Measurements from ENCODE around the gene JTB. TPM values are rescaled to one million over a fixed set of nuclear protein-coding genes. Genes with fewer than 3 reads are reported as not detected.

The JTB gene
- total RNA-seq, 4 donors from 2014 or later = 145 to 213 (median 182) TPM

DNA sequence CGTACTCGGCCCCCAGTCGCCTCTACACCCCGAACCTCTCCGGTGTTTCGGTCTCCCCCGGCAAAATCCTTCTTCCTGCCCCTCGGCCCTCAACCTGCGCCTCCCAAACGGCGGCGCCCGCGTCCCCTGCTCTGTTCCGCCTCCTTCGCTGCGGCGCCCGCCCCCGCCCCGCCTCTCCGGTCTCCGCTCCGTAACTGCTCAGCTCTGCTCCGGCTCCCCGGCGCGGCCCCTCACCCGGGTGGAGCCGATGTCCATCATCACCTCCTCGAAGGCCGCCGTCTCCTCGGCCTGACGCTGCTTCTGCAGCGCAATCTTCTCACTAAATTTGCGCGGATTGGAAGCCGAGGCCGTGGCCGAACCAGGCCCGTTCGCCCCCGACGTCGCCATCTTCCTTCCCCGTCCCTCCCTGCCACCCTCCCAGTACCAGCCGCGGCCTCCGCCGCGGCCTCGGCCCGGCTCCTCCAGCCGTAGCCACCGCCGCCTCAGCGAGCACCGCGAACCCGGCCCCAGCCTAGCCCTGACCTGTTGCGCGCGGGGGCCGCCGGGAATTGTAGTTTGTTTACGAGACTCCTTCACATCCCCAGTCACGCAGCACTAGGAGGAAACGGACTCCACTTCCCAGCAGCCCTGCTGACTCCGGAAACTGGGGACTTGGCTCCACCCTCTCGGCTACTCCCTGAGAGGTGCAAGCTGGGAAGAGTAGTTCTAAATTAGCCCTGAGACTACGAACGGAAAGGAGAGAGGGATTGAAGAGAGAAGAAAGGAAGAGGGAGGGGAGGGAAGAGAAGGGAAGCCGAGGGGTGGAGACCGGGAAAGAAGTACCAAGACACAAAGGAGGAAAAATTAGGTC is 19.1 kb downstream of the JTB start, which contains the start of gene CRTC2:
CRTC2 (minus strand) TSS at position 502 of the 850 bp plus-strand sequence; CDS start at position 387, 115 bp downstream.
- 1% methylated on average over 28 of the region's 75 CpGs for WGBS
- H3K4me1 ChIP-seq = peaks cover 68% of the 10 kb centered on the region

GRCh38 chr1:153957744-153958110 is 19.7 kb downstream of the JTB start:
- peak overlapping the region; percentile 96 for H3K4me3 ChIP-seq
- WGBS = 0% methylated on average over 13 of the region's 13 CpGs
- H3K9me3 ChIP-seq = no peaks in the 10 kb centered on the region
- no peak for DNase-seq (ENCODE audit: low spot score in 2 of 2)
- H3K4me1 ChIP-seq = peaks cover 64% of the 10 kb centered on the region
- H3K27ac ChIP-seq = peak overlapping the region; percentile 92
- TF ChIP-seq POLR2AphosphoS5 (IDR thresholded peaks at IDR 0.05) (no peak), CTCF (IDR thresholded peaks at IDR 0.05) (no peak), EP300 (IDR thresholded peaks at IDR 0.05) (no peak), POLR2A (IDR thresholded peaks at IDR 0.05) (no peak)
- H3K36me3 ChIP-seq = peaks cover 38% of the 10 kb centered on the region
- H3K27me3 ChIP-seq = no peaks in the 10 kb centered on the region

More for the DNA sequence above, 19.1 kb downstream of the JTB start, which contains the start of gene CRTC2:
- H3K9me3 ChIP-seq = no peaks in the 10 kb centered on the region
- H3K36me3 ChIP-seq = peaks cover 31% of the 10 kb centered on the region
- peak within 1 kb of the TSS; percentile 92 for H3K27ac ChIP-seq
- peak; percentile 99 to 100 for DNase-seq (ENCODE audit: low spot score in 2 of 2)
- H3K4me3 ChIP-seq = peak within 1 kb of the TSS; percentile 96
- no peaks in the 10 kb centered on the region for H3K27me3 ChIP-seq
- no peak for TF ChIP-seq EP300 (IDR thresholded peaks at IDR 0.05)
- TF ChIP-seq POLR2AphosphoS5 (IDR thresholded peaks at IDR 0.05) = peak in 2 of 3 donors; percentile 42 to 46
- no peak for TF ChIP-seq CTCF (IDR thresholded peaks at IDR 0.05)
- peak in 1 of 2 donors; percentile 70 for TF ChIP-seq POLR2A (IDR thresholded peaks at IDR 0.05)

DNA sequence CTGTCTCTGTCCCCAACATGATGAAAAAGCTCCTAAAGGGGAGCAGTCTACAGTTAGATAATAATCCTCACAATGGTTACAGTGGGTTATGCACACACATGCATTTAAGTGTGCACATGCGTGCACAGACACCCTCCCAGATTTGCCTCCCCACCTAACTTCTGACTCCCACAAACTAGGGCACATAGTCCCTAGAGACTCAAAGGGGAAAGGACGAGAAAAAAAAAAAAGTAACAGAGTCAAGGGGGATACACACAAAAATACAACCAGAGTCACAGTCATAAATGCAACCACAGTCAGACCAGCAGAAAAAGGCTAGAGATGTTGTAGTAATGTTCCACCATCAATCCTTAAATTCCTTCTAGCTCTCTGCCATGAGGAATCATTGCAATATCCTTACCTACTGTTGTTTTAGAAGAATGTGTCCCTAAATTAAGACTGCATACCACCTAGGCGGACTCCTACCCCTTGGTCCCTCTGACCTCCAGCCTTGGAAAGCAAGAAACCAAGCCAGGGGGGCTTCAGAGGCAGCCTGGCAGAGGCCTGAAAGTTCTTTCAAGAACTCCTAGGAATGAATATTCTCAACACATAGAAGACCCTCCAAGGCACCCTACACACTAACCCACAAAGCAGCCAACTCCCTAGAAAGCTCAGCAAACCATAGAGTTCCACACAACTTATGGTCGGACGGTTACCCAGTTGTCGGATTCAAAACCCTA is 20.3 kb downstream of the JTB start:
- Histone ChIP-seq H3K4me3 (peak overlapping the region; percentile 96), H3K9me3 (no peaks in the 10 kb centered on the region), H3K36me3 (peaks cover 43% of the 10 kb centered on the region), H3K27ac (peak overlapping the region; percentile 92), H3K27me3 (no peaks in the 10 kb centered on the region), H3K4me1 (peaks cover 59% of the 10 kb centered on the region)
- DNase-seq (ENCODE audit: low spot score in 2 of 2) = peak in 1 of 2 donors; percentile 55
- WGBS = 32% methylated on average over 6 of the region's 6 CpGs
- TF ChIP-seq EP300 (IDR thresholded peaks at IDR 0.05) = no peak

GRCh38 chr1:153954826-153955225 is 22.6 kb downstream of the JTB start:
- H3K27me3 ChIP-seq = no peaks in the 10 kb centered on the region
- peaks cover 38% of the 10 kb centered on the region for H3K4me1 ChIP-seq
- no peak overlapping the region for H3K4me3 ChIP-seq
- peak in 1 of 2 donors; percentile 54 for DNase-seq (ENCODE audit: low spot score in 2 of 2)
- WGBS = 91% methylated on average over 9 of the region's 10 CpGs
- peaks cover 54% of the 10 kb centered on the region for H3K36me3 ChIP-seq
- H3K27ac ChIP-seq = no peak overlapping the region
- no peaks in the 10 kb centered on the region for H3K9me3 ChIP-seq
- TF ChIP-seq EP300 (IDR thresholded peaks at IDR 0.05) (no peak), POLR2AphosphoS5 (IDR thresholded peaks at IDR 0.05) (no peak), CTCF (IDR thresholded peaks at IDR 0.05) (no peak), POLR2A (IDR thresholded peaks at IDR 0.05) (no peak)

DNA sequence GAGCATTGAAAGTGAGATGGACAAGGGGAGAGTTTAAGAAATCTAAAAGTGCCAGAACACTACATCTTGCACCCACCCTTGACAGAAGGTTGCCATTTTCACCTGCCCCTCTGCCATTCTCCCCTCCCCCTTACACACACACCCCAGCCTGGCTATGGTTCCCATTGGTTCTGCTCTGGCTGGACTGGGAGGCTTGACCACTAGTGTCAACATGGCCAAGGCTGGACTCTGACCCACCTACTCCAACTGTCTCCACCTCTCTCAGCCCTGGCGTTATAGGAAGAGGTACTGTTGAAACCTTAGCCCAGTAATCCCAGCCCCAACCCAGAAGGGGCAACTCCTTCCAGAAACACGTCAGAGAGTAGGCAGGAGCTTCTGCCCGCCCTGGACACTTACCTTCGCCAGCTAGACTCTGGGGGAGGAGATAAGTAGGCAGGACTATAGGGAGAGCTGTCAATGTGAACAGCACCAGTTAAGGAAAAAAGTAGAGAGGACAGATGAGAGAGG is 23.6 kb downstream of the JTB start:
- no peak for DNase-seq (ENCODE audit: low spot score in 2 of 2)
- Histone ChIP-seq H3K4me3 (no peak overlapping the region), H3K4me1 (peaks cover 29% of the 10 kb centered on the region), H3K9me3 (no peaks in the 10 kb centered on the region), H3K27me3 (no peaks in the 10 kb centered on the region), H3K36me3 (peaks cover 55% of the 10 kb centered on the region), H3K27ac (no peak overlapping the region)
- TF ChIP-seq EP300 (IDR thresholded peaks at IDR 0.05) = no peak
- TF ChIP-seq CTCF (IDR thresholded peaks at IDR 0.05) = no peak
- no peak for TF ChIP-seq POLR2A (IDR thresholded peaks at IDR 0.05)
- TF ChIP-seq POLR2AphosphoS5 (IDR thresholded peaks at IDR 0.05) = no peak
- 82% methylated on average over 4 of the region's 4 CpGs for WGBS
